A549 (cell line): ENCODE results near the gene FCMR.

Experiments
- CTCF ChIP-seq: fragments of >200 bp; sonication (Bioruptor Twin); formaldehyde crosslinking; IDR thresholded peaks from 3 replicates; pipeline ENCODE4 v1.5.1; 2016
- EP300 ChIP-seq, 2 experiments: fragments of >200 bp; sonication (Bioruptor Twin); formaldehyde crosslinking; IDR thresholded peaks; 2 replicates in 1 of 2; 3 replicates in 1 of 2; pipeline ENCODE4 v1.6.1; 2016 to 2017
- FOSL2 ChIP-seq, 2 experiments: fragments of 450-650 bp in 1 of 2; fragments of >200 bp in 1 of 2; sonication (Bioruptor Twin) in 1 of 2; formaldehyde crosslinking; IDR thresholded peaks; 2 replicates each; pipeline versions ENCODE4 v1.5.0 to v1.6.1; 2016 to 2020; ENCODE audit warnings: mild to moderate bottlenecking in 1 of 2, moderate library complexity in 1 of 2
- HDAC2 ChIP-seq: fragments of 200-600 bp; sonication (generic); IDR thresholded peaks from 2 replicates; pipeline ENCODE4 v1.6.1; 2016
- HMGXB4 ChIP-seq: fragments of 250-450 bp; sonication (Bioruptor Pico); IDR thresholded peaks from 2 replicates; pipeline ENCODE4 v1.5.0; 2021; ENCODE audit warnings: mild to moderate bottlenecking, moderate library complexity, borderline replicate concordance
- JUN ChIP-seq, 2 experiments: fragments of >200 bp; sonication (Bioruptor Twin); formaldehyde crosslinking; IDR thresholded peaks; 2 replicates in 1 of 2; 3 replicates in 1 of 2; pipeline ENCODE4 v1.6.1; 2016 to 2017
- JUNB ChIP-seq: fragments of >200 bp; sonication (Bioruptor Twin); formaldehyde crosslinking; IDR thresholded peaks from 2 replicates; pipeline ENCODE4 v1.6.1; 2016
- MAFK ChIP-seq: fragments of 450-650 bp; IDR thresholded peaks from 2 replicates; pipeline ENCODE4 v1.6.1; 2014; ENCODE audit not compliant: partially characterized antibody
- POLR2A ChIP-seq: IDR thresholded peaks from 2 replicates; pipeline ENCODE4 v1.6.1; 2012; ENCODE audit warnings: mild to moderate bottlenecking, low read length
- RAD21 ChIP-seq, 2 experiments: fragments of >200 bp in 1 of 2; sonication (Bioruptor Twin) in 1 of 2; formaldehyde crosslinking in 1 of 2; IDR thresholded peaks in 1 of 2; conservative IDR thresholded peaks in 1 of 2; 2 replicates in 1 of 2; 3 replicates in 1 of 2; pipeline ENCODE4 v1.6.1; 2012 to 2018; ENCODE audit warnings: inconsistent platforms in 1 of 2
- USF2 ChIP-seq: fragments of 450-650 bp; IDR thresholded peaks from 2 replicates; pipeline ENCODE4 v1.6.1; 2014; ENCODE audit warnings: antibody characterized with exemption

- TF ChIP-seq CTCF (no peak), EP300 (IDR thresholded peaks at IDR 0.05) (no peak), POLR2A (no peak), HDAC2 (no peak), JUN (IDR thresholded peaks at IDR 0.05) (no peak), FOSL2 (IDR thresholded peaks at IDR 0.05) (no peak), FOSL2 (CRISPR knock-in tag; IDR thresholded peaks at IDR 0.05) (no peak), USF2 (no peak), RAD21 (conservative IDR thresholded peaks at IDR 0.05 in 1 of 2, IDR thresholded peaks at IDR 0.05 in 1 of 2) (no peak), JUNB (no peak), MAFK (no peak), HMGXB4 (no peak)
Measured at GRCh38 chr1:206883876-206884275, 37.9 kb downstream of the FCMR start.
